Measurements from ENCODE around the gene UBE2Q1. TPM values are rescaled to one million over a fixed set of nuclear protein-coding genes. Genes with fewer than 3 reads are reported as not detected.
A peak's percentile ranks its signal among the peaks of the same experiment; 100 is the strongest.

UBE2Q1 gene
- total and polyA plus RNA-seq, 2 of the 4 experiments (the other 2 are of a cell fraction), result 20.6 to 24.7 TPM

GRCh38 chr1:154591206-154591605 lies 32.7 kb upstream of the UBE2Q1 start:
- Histone ChIP-seq H3K56ac (ENCODE audit: extremely low read depth, insufficient read depth, low read length) (no peak overlapping the region), H2BK20ac (ENCODE audit: low read depth, low read length) (no peak overlapping the region), H2AK5ac (ENCODE audit: low read depth, low read length) (peak overlapping the region; percentile 47; the same call in 1 of the 2 replicates), H3K9me3 (ENCODE audit: control insufficient read depth, insufficient read depth, low read length) (no peaks in the 10 kb centered on the region), H3K27me3 (ENCODE audit: control insufficient read depth, insufficient read depth, low read length) (no peaks in the 10 kb centered on the region), H3K36me3 (ENCODE audit: control insufficient read depth, insufficient read depth, low read length) (peaks cover 65% of the 10 kb centered on the region), H3K4me2 (ENCODE audit: low read depth, low read length) (peak overlapping the region; percentile 25; the same call in 1 of the 2 replicates), H3K27ac (ENCODE audit: insufficient read depth, low read length) (peak overlapping the region; percentile 14; the same call in 1 of the 2 replicates), H2BK120ac (ENCODE audit: low read depth, low read length) (no peak overlapping the region), H3K23ac (ENCODE audit: low read depth, low read length) (no peak overlapping the region), H2AFZ (replicated peaks; ENCODE audit: low read length, poor library complexity) (no peak overlapping the region), H2AK9ac (replicated peaks; ENCODE audit: low read depth, low read length, poor library complexity) (no peak overlapping the region), H3K79me1 (ENCODE audit: low read depth in 1 of 2, low read length in 2 of 2) (peaks cover 14 to 56% of the 10 kb centered on the region in 2 experiments), H4K91ac (ENCODE audit: insufficient read depth, low read depth, low read length) (no peak overlapping the region), H3K18ac (ENCODE audit: low read depth, low read length) (0 out of 2 replicates have a peak overlapping the region, but pooled peaks have one; percentile 14), H4K20me1 (ENCODE audit: insufficient read depth, low read length) (peaks cover 29% of the 10 kb centered on the region), H3K9me1 (ENCODE audit: insufficient read depth, low read length) (peaks cover 26% of the 10 kb centered on the region; the same call in 1 of the 2 replicates), H4K5ac (ENCODE audit: low read depth, low read length) (no peak overlapping the region), H3K14ac (replicated peaks; ENCODE audit: low read depth, low read length) (no peak overlapping the region; the same call in 1 of the 2 replicates), H2BK15ac (ENCODE audit: low read depth, low read length) (no peak overlapping the region), H3K9ac (ENCODE audit: low read depth, low read length) (no peak overlapping the region), H3K4ac (ENCODE audit: low read depth, low read length) (peak overlapping the region; percentile 11; the same call in 1 of the 2 replicates), H3K4me1 (ENCODE audit: control insufficient read depth, insufficient read depth, low read length) (peaks cover 12% of the 10 kb centered on the region), H2BK5ac (ENCODE audit: low read depth, low read length, poor library complexity, severe bottlenecking) (peak overlapping the region; percentile 8), H4K8ac (ENCODE audit: low read depth in 2 of 2, low read length in 2 of 2) (no peak overlapping the region; a peak in 1 of 4 replicates), H3K4me3 (ENCODE audit: insufficient read depth, low read depth, low read length) (no peak overlapping the region)
- CTCF ChIA-PET, result no interaction called here
- intact Hi-C loops (cut with micrococcal nuclease) (no loop called here), dilution Hi-C loops (cut with HindIII; ENCODE audit: low sequenced_read_pairs, unreplicated experiment) (no loop called here), in situ Hi-C loops (cut with MboI; ENCODE audit: low sequenced_read_pairs) (no loop called here)
- DNase-seq (no peak), ATAC-seq (ENCODE audit: low read depth) (peak; percentile 15)
- BruUV-seq (replicated peaks), result no TSS peak
- POLR2A ChIA-PET (ENCODE audit: unreplicated experiment), result interaction anchor here (1.1 kb wide), 1 partner anchor 13 kb away, joined by 3 read pairs; no protein-coding TSS in a partner anchor
- TF ChIP-seq ELK1 (IDR thresholded peaks at IDR 0.05; ENCODE audit: borderline replicate concordance, low read depth, low read length), result no peak
- no peak for TF ChIP-seq SMC3 (IDR thresholded peaks at IDR 0.05; ENCODE audit: low read depth, low read length)
- no peak for TF ChIP-seq MXI1 (IDR thresholded peaks at IDR 0.05; ENCODE audit: borderline replicate concordance, low read depth, low read length)
- no peak for TF ChIP-seq CTCF (conservative IDR thresholded peaks at IDR 0.05; ENCODE audit: low read depth, low read length)
- no peak for TF ChIP-seq FOS (IDR thresholded peaks at IDR 0.05; ENCODE audit: low read depth, low read length)
- no peak for TF ChIP-seq POLR2A (IDR thresholded peaks at IDR 0.05; ENCODE audit: low read depth, low read length)
- TF ChIP-seq RFX5 (IDR thresholded peaks at IDR 0.05; ENCODE audit: low read depth, low read length), result no peak
- TF ChIP-seq CEBPB (IDR thresholded peaks at IDR 0.05; ENCODE audit: low read depth, low read length), result no peak
- no peak for TF ChIP-seq RAD21 (IDR thresholded peaks at IDR 0.05; ENCODE audit: low read length)
- TF ChIP-seq BHLHE40 (IDR thresholded peaks at IDR 0.05; ENCODE audit: low read depth, low read length), result no peak
- TF ChIP-seq NFE2L2 (IDR thresholded peaks at IDR 0.05; ENCODE audit: low read depth, low read length), result no peak
- TF ChIP-seq RCOR1 (IDR thresholded peaks at IDR 0.05; ENCODE audit: insufficient replicate concordance, low read length), result no peak
- no peak for TF ChIP-seq USF2 (IDR thresholded peaks at IDR 0.05; ENCODE audit: low read depth, low read length)
- TF ChIP-seq MAFK (IDR thresholded peaks at IDR 0.05; ENCODE audit: low read depth, low read length), result no peak
- no peak for TF ChIP-seq CHD1 (IDR thresholded peaks at IDR 0.05; ENCODE audit: low read depth, low read length)
- no CpG with 5 or more reads among the region's 7 CpGs for WGBS, 2 experiments (ENCODE audit: extremely low coverage in 2 of 2, insufficient read length in 1 of 2)

All from IMR-90 (cell line).